H1 (cell line): ENCODE measurements around the gene LYRM4. TPM values are rescaled to one million over a fixed set of nuclear protein-coding genes. Genes with fewer than 3 reads are reported as not detected.
A peak's percentile ranks its signal among the peaks of the same experiment; 100 is the strongest.

Experiments
- CTCF ChIA-PET: fragments of 300-600 bp; sonication (Branson Sonifier 250); formaldehyde crosslinking; loops from one replicate; lab custom pipeline; 2021; ENCODE audit not compliant: partially characterized antibody; lab: Charles Lee
- POLR2A ChIA-PET: fragments of 300-600 bp; sonication (Branson Sonifier 250); formaldehyde crosslinking; loops from one replicate; lab custom pipeline; 2021; ENCODE audit warnings: inconsistent platforms; ENCODE audit not compliant: partially characterized antibody; lab: Charles Lee
- DNase-seq, 2 experiments: peaks; one replicate each; pipeline versions ENCODE4 v3.0.0 to v3.0.0-alpha.2; 2010 to 2022; ENCODE audit warnings: low spot score in 2 of 2, low read depth in 1 of 2, mixed read lengths in 1 of 2
- FAIRE-seq: peaks from 2 replicates; lab custom pipeline; 2011; peaks lifted over from hg19 to GRCh38; lab: Jason Lieb, UNC
- H2AFZ ChIP-seq: 2 replicates; pipeline ENCODE4 v1.8.1; 2012; ENCODE audit warnings: low read length, inconsistent platforms
- H2AK5ac ChIP-seq: 2 replicates; pipeline ENCODE4 v1.6.1; 2013; ENCODE audit warnings: low read depth, low read length
- H2BK120ac ChIP-seq: replicated peaks from 2 replicates; pipeline ENCODE3; 2013; ENCODE audit warnings: low read depth, low read length, inconsistent platforms
- H2BK12ac ChIP-seq: 2 replicates; pipeline ENCODE4 v1.6.1; 2013; ENCODE audit warnings: low read depth, low read length
- H2BK15ac ChIP-seq: 2 replicates; pipeline ENCODE4 v1.6.1; 2013; ENCODE audit warnings: low read length
- H2BK20ac ChIP-seq: 2 replicates; pipeline ENCODE4 v1.6.1; 2013; ENCODE audit warnings: low read length
- H2BK5ac ChIP-seq: 2 replicates; pipeline ENCODE4 v1.6.1; 2013; ENCODE audit warnings: low read depth, low read length
- H3K14ac ChIP-seq: 2 replicates; pipeline ENCODE4 v1.6.1; 2013; ENCODE audit warnings: inconsistent platforms; ENCODE audit not compliant: insufficient read length
- H3K18ac ChIP-seq: 2 replicates; pipeline ENCODE4 v1.6.1; 2013; ENCODE audit warnings: low read length; ENCODE audit errors: extremely low read depth
- H3K23ac ChIP-seq: 2 replicates; pipeline ENCODE4 v1.6.1; 2013; ENCODE audit warnings: inconsistent platforms; ENCODE audit not compliant: insufficient read length
- H3K23me2 ChIP-seq: 2 replicates; pipeline ENCODE4 v1.6.1; 2013; ENCODE audit warnings: low read depth, low read length
- H3K27ac ChIP-seq: 2 replicates; pipeline ENCODE4 v1.6.1; 2011; ENCODE audit warnings: low read depth, low read length, inconsistent platforms
- H3K27me3 ChIP-seq, 4 experiments: replicated peaks in 1 of 4; 1 replicate in 1 of 4; 2 replicates in 3 of 4; pipeline versions ENCODE4 v1.6.1 to v1.8.1; 2011 to 2013; ENCODE audit warnings: low read length in 3 of 4, mild to moderate bottlenecking in 3 of 4, inconsistent platforms in 2 of 4, mixed read lengths in 2 of 4, moderate library complexity in 1 of 4; ENCODE audit not compliant: control insufficient read depth in 3 of 4, insufficient read depth in 3 of 4; ENCODE audit errors: extremely low read depth in 1 of 4
- H3K36me3 ChIP-seq, 4 experiments: 2 replicates each; pipeline versions ENCODE4 v1.6.1 to v1.8.1; 2011 to 2013; ENCODE audit warnings: mild to moderate bottlenecking in 4 of 4, low read length in 3 of 4, moderate library complexity in 2 of 4, control low read depth in 1 of 4, inconsistent platforms in 1 of 4; ENCODE audit not compliant: insufficient read depth in 4 of 4, control insufficient read depth in 2 of 4
- H3K4ac ChIP-seq: replicated peaks from 2 replicates; pipeline ENCODE3; 2013; ENCODE audit warnings: low read length, low read depth, mixed read lengths, inconsistent platforms; ENCODE audit not compliant: insufficient read length
- H3K4me1 ChIP-seq, 4 experiments: replicated peaks in 1 of 4; 1 replicate in 1 of 4; 2 replicates in 3 of 4; pipeline versions ENCODE4 v1.6.1 to v1.8.1; 2011 to 2013; ENCODE audit warnings: low read length in 3 of 4, inconsistent platforms in 2 of 4, mixed read lengths in 1 of 4; ENCODE audit not compliant: insufficient read depth in 4 of 4, control insufficient read depth in 3 of 4
- H3K4me2 ChIP-seq, 2 experiments: 2 replicates each; pipeline versions ENCODE4 v1.6.1 to v1.8.1; 2011 to 2013; ENCODE audit warnings: low read depth in 2 of 2, low read length in 2 of 2, control low read depth in 1 of 2, inconsistent platforms in 1 of 2, mild to moderate bottlenecking in 1 of 2; ENCODE audit not compliant: insufficient read depth in 1 of 2
- H3K4me3 ChIP-seq, 4 experiments: fragments of 200-600, 300-600 bp in 1 of 4; sonication (generic), shearing (Covaris generic), sonication (Bioruptor Twin) in 1 of 4; 2 replicates each; pipeline versions ENCODE4 v1.5.1 to v1.8.1; 2011 to 2016; ENCODE audit warnings: low read length in 4 of 4, low read depth in 3 of 4, control low read depth in 2 of 4, inconsistent platforms in 2 of 4, mild to moderate bottlenecking in 2 of 4, mixed read lengths in 1 of 4, moderate library complexity in 1 of 4; ENCODE audit not compliant: insufficient read depth in 2 of 4; ENCODE audit errors: extremely low read depth in 1 of 4
- H3K56ac ChIP-seq: replicated peaks from 2 replicates; pipeline ENCODE3; 2013; ENCODE audit warnings: low read depth, mild to moderate bottlenecking, mixed read lengths, low read length, inconsistent platforms; ENCODE audit not compliant: insufficient read length
- H3K79me1 ChIP-seq: 2 replicates; pipeline ENCODE4 v1.6.1; 2013; ENCODE audit warnings: low read depth, low read length, control low read depth
- H3K79me2 ChIP-seq, 2 experiments: 2 replicates each; pipeline versions ENCODE4 v1.6.1 to v1.8.1; 2012 to 2013; ENCODE audit warnings: low read length in 2 of 2, mild to moderate bottlenecking in 2 of 2, inconsistent platforms in 1 of 2; ENCODE audit not compliant: insufficient read depth in 2 of 2, control insufficient read depth in 1 of 2
- H3K9ac ChIP-seq, 4 experiments: replicated peaks in 1 of 4; 1 replicate in 1 of 4; 2 replicates in 3 of 4; pipeline versions ENCODE4 v1.6.1 to v1.8.1; 2011 to 2013; ENCODE audit warnings: low read depth in 3 of 4, low read length in 3 of 4, control low read depth in 2 of 4, mild to moderate bottlenecking in 2 of 4, moderate library complexity in 2 of 4, inconsistent platforms in 1 of 4; ENCODE audit errors: extremely low read depth in 1 of 4
- H3K9me3 ChIP-seq, 2 experiments: 2 replicates each; pipeline versions ENCODE4 v1.6.1 to v1.8.1; 2012 to 2013; ENCODE audit warnings: mild to moderate bottlenecking in 2 of 2, moderate library complexity in 2 of 2, control low read depth in 1 of 2, inconsistent platforms in 1 of 2, low read depth in 1 of 2, low read length in 1 of 2, mixed read lengths in 1 of 2; ENCODE audit not compliant: insufficient read depth in 2 of 2
- H4K20me1 ChIP-seq, 2 experiments: replicated peaks in 1 of 2; 2 replicates each; pipeline versions ENCODE3 to v1.8.1; 2011 to 2013; ENCODE audit warnings: inconsistent platforms in 2 of 2, low read length in 2 of 2, mild to moderate bottlenecking in 1 of 2; ENCODE audit not compliant: insufficient read depth in 2 of 2, control insufficient read depth in 1 of 2
- H4K5ac ChIP-seq: 2 replicates; pipeline ENCODE4 v1.6.1; 2013; ENCODE audit warnings: low read length, low read depth, mixed read lengths, inconsistent platforms; ENCODE audit not compliant: insufficient read length
- H4K8ac ChIP-seq: 2 replicates; pipeline ENCODE4 v1.8.0; 2013; ENCODE audit warnings: mild to moderate bottlenecking, moderate library complexity, low read length, inconsistent platforms; ENCODE audit not compliant: insufficient read depth; ENCODE audit errors: extremely low read depth
- H4K91ac ChIP-seq: replicated peaks from 2 replicates; pipeline ENCODE3; 2013; ENCODE audit warnings: low read length, mixed read lengths, inconsistent platforms; ENCODE audit not compliant: insufficient read length
- TAF1 ChIP-seq: IDR thresholded peaks from 2 replicates; pipeline ENCODE4 v1.6.1; 2011; ENCODE audit warnings: mild to moderate bottlenecking, low read depth, low read length
- YY1 ChIP-seq: IDR thresholded peaks from 2 replicates; pipeline ENCODE4 v1.6.1; 2011; ENCODE audit warnings: low read depth, mild to moderate bottlenecking, low read length
- WGBS, 2 experiments: shearing (Covaris generic) in 1 of 2; methylation state at CpG; one replicate each; pipeline versions ENCODE4 v1.1.6 to v1.1.7; 2013 to 2015; ENCODE audit warnings: low lambda C conversion rate in 2 of 2, mixed read lengths in 2 of 2, inconsistent platforms in 1 of 2, low coverage in 1 of 2, missing lambda C conversion rate in 1 of 2; ENCODE audit not compliant: insufficient replicate concordance in 2 of 2, insufficient coverage in 1 of 2, insufficient read length in 1 of 2; ENCODE audit errors: extremely low coverage in 1 of 2, missing lambda C conversion rate in 1 of 2; 5-methylcytosine and 5-hydroxymethylcytosine counted together
- polyA plus RNA-seq, 7 experiments: library from polyadenylated mRNA; depleted of rRNA in 3 of 7; stranded (reverse) in 5 of 7; unstranded in 2 of 7; fragments of >200 nt in 5 of 7; fragments of 200-250 nt in 2 of 7; gene quantifications; 1 replicate in 5 of 7; 2 replicates in 1 of 7; 4 replicates in 1 of 7; pipeline versions ENCODE4 v1.2.1 to v1.2.3, GENCODE V29; 2011 to 2013; ENCODE audit warnings: missing spikeins in 2 of 7, mixed read lengths in 2 of 7
- total RNA-seq: library from RNA; stranded (reverse); fragmentation: NEBNext Ultra II Directional; extraction: Animal tissue kit (Norgen Biotek cat#: 25700); gene quantifications from 2 replicates; pipeline ENCODE4 v1.2.1, GENCODE V29; 2021

The LYRM4 gene
- total and polyA plus RNA-seq, 2 of the 8 experiments (the other 6 are each of a cell fraction or from before 2014, with no cell fraction given): 56.6 to 62.8 TPM

- CTCF ChIA-PET: no interaction called here
- H3K14ac ChIP-seq: no peak overlapping the region
- no peak overlapping the region for H3K9ac ChIP-seq
- no peak overlapping the region for H2BK20ac ChIP-seq
- H3K4me2 ChIP-seq: no peak overlapping the region
- H4K5ac ChIP-seq: no peak overlapping the region
- no peak overlapping the region for H3K27ac ChIP-seq
- no peak overlapping the region for H2BK5ac ChIP-seq
- no peak overlapping the region for H2BK120ac ChIP-seq
- H3K4me3 ChIP-seq: no peak overlapping the region
- POLR2A ChIA-PET: no interaction called here
- no peak for TF ChIP-seq TAF1
- peak; percentile 68 for TF ChIP-seq YY1
- H3K4me1 ChIP-seq: no peaks in the 10 kb centered on the region
- no peaks in the 10 kb centered on the region; a peak in 1 of 4 replicates for H3K9me3 ChIP-seq
- FAIRE-seq (no peak), DNase-seq (no peak)
- no peak overlapping the region for H3K56ac ChIP-seq
- H2AK5ac ChIP-seq: no peak overlapping the region
- H3K23ac ChIP-seq: no peak overlapping the region
- no peak overlapping the region for H3K18ac ChIP-seq
- H2AFZ ChIP-seq: no peak overlapping the region
- no peaks in the 10 kb centered on the region for H3K23me2 ChIP-seq
- H3K36me3 ChIP-seq: no peaks in the 10 kb centered on the region
- peak overlapping the region; percentile 25; the same call in 1 of the 2 replicates for H4K8ac ChIP-seq
- H4K20me1 ChIP-seq: no peaks in the 10 kb centered on the region
- no peaks in the 10 kb centered on the region for H3K79me1 ChIP-seq
- 89% methylated on average over 3 of the region's 3 CpGs; no CpG with 5 or more reads in 1 of the 2 experiments for WGBS, 2 experiments
- H3K79me2 ChIP-seq: no peaks in the 10 kb centered on the region
- H4K91ac ChIP-seq: no peak overlapping the region
- H3K27me3 ChIP-seq: no peaks in the 10 kb centered on the region
- H2BK15ac ChIP-seq: no peak overlapping the region
- H2BK12ac ChIP-seq: no peak overlapping the region
- H3K4ac ChIP-seq: no peak overlapping the region
Measured at GRCh38 chr6:5067305-5067704, 193.4 kb downstream of the LYRM4 start.
